GM21528 (cell line): ENCODE measurements around the gene RBM8A.
A peak's percentile ranks its signal among the peaks of the same experiment; 100 is the strongest.

Experiments used
- ATAC-seq: cut with Tn5 transposase; IDR thresholded peaks from one replicate; pipeline ENCODE4 v1.9.1; 2021; ENCODE audit warnings: mild to moderate bottlenecking, moderate library complexity; ENCODE audit not compliant: unreplicated experiment, low FRiP score

RBM8A gene

DNA sequence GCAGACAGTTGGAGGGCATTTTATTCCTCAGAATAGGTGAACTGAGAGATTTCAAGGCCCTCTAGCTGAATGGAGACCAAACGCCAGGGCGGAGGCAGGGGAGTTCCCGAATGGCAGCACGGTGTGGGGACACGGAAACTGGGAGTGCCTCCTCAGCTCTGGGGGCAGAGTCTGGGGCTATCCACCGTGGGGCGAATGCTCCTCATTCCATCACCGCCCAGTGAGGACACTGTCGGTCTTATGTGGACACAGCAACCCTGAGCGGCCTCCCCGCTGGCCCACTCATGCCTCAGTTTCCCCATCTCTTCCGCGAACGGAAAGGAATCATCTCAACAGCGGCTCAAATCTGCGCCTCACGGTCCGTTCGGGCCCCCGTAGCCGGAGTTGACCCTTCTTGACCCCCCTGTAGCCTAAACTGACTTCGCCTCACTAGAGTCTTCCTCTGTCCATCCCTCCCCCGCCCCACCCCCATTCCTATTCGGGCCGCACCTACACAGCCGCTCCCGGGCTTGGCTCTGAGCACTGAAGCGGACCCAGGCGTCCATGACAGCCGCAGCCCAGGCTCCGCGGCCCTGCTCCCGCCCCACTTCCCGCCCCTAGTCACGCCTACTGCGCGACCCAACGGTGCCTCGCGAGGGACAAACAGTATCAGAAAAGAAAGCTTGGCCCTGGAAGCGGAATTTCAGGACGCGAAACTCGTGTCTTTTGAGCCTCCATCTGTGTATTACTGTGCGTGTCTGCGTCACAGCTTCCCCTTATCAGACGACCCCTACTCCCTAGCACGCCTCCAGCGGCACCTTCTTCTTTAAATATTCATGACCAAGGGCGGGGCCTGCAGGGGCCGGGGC, 8.9 kb downstream of the RBM8A start, which contains the start of gene PEX11B:
Gene PEX11B, minus strand, starts transcription at position 574 of the 848 bp plus-strand sequence. Its CDS starts 29 bp downstream, at position 545.
- ATAC-seq: peak; percentile 81

DNA sequence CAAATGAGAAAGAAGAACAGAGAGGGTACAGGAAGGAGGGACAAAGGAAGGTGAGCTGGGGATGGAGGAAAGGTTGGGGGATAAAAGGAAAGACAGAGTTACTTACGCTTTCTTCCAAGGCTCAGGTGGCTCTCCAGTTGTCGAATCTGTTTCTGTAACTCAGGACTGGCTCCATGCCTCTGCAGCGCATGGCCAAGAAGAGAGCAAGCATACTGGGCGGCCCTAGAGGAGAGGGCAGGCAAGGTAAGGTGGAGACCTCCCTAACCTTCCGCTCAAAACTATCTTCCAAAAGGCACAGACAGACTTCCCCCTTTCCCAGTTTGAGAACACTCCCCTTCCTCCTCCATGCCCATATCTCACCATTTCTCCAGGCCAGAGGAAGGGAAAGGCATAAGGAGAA, 9.7 kb downstream of the RBM8A start:
- no peak for ATAC-seq

- ATAC-seq: no peak
These were observed 10.5 kb downstream of the RBM8A start for GRCh38 chr1:145916745-145917144.

- ATAC-seq: no peak
These were observed 15.1 kb downstream of the RBM8A start for GRCh38 chr1:145912128-145912641.

DNA sequence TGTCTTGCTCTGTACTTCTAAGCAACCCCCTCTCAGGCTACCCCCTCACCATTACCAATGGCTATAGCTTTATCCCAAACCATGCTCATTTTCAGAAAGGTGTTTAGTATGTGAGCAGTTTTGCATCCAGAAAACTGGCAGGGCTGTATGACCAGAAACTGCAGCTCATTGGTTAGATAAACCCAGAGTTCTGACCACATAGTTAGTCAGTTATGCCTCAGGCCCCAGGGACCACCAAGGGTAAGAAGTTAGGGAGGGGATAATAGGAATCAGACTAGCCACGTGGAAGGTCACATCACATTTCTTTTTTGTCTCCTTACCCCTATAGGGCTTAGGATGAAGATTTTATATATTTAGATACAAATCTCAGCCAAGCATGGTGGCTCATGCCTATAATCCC, 18.6 kb downstream of the RBM8A start:
- ATAC-seq: no peak

DNA sequence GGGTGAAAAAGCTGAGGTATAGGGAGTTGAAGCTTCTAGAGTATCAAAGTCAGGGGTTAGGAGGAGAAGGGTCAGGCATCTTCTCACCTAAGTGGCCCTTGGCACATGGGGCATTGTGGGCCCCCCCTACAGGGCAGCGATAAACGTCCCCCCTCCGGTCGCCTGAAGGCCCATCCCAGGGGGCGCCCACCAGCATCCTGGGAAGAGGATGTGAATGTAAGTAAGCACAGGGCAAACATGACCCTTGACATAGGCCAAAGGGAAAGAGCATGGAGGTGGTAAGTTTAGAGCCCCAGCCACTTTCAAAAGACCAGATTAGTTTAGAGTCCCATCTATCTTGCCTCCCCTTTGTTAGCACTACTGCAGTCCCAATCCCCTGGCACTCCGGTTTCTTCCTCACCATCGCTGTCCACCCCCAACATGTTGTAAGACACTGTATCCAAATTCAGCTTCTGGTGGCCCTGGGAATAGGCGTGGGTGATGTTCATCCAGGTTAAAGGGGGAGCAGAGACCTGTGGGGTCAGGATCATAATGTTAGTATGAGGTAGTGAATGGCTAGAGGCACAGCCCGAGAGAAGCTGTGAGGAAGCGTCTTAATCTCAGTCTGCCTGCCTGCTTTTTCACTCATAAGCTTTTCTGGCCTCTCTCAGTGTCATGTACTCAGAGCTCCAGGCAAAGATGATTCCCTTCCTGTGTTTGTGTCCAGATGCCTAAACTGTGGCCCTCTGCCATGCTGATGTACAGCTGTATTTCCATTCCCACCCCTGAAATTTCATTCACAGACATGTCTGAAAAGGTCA, 20.1 kb downstream of the RBM8A start:
- ATAC-seq: no peak

DNA sequence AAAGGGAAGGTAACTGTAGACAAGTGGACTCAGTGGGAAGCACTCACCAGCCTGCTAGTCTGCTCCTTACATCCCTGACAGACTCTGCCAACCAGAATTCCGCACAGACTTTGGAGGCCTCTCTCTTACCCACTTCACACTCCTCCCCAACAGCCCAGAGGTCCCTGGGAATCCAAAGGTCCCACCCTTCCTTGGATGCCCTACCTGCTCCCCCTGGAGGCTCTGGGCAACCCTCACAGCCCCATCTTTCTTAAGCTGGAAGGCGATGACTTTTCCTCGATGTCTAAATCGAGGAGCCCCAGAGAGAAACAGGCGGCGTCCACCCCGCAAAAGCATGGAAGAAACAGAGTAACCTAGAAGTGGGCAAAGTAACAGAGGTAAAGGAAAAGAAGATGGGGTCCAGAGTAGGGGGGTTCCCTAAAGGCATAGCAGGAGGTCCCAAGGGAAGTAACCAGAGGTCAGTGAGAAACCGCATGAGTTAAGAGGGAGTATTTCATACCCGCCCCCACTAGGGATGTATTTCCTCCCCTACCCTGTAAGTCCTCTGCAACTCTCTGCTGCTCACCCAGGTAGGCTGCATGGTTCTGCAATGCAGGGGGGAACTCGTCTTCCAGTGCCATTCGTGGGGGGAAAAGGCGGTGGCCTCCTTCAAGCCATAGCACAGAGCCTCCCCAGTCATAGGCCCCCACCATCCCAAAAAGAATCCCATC, 25.8 kb downstream of the RBM8A start:
- ATAC-seq: no peak

GRCh38 chr1:145898756-145899155, 28.5 kb downstream of the RBM8A start:
- no peak for ATAC-seq

DNA sequence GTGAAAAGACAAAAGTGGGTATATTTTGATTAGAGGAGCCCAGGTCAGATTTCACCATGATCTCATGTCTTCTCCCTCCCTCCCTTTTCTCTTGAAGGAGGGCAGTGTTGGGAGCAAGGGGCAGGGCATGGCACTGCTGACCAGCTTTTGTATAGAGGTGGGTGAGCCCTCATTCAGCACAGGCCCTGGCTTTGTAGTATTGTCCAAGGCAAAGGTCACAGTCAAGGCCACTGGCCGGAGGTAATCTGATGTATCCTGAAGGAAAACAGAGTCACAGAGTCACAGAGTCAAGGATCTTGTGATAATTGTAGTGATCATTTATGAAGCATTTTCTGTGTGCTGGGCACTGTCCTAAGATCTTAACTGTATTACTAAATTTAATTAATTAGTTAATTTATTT, 29.3 kb downstream of the RBM8A start:
- no peak for ATAC-seq

GRCh38 chr1:145895471-145895870, 31.8 kb downstream of the RBM8A start:
- ATAC-seq: no peak

- ATAC-seq: no peak
These were observed 33.8 kb downstream of the RBM8A start for GRCh38 chr1:145893306-145894055.

- no peak for ATAC-seq
These were observed 34.7 kb downstream of the RBM8A start for GRCh38 chr1:145892486-145893087.

DNA sequence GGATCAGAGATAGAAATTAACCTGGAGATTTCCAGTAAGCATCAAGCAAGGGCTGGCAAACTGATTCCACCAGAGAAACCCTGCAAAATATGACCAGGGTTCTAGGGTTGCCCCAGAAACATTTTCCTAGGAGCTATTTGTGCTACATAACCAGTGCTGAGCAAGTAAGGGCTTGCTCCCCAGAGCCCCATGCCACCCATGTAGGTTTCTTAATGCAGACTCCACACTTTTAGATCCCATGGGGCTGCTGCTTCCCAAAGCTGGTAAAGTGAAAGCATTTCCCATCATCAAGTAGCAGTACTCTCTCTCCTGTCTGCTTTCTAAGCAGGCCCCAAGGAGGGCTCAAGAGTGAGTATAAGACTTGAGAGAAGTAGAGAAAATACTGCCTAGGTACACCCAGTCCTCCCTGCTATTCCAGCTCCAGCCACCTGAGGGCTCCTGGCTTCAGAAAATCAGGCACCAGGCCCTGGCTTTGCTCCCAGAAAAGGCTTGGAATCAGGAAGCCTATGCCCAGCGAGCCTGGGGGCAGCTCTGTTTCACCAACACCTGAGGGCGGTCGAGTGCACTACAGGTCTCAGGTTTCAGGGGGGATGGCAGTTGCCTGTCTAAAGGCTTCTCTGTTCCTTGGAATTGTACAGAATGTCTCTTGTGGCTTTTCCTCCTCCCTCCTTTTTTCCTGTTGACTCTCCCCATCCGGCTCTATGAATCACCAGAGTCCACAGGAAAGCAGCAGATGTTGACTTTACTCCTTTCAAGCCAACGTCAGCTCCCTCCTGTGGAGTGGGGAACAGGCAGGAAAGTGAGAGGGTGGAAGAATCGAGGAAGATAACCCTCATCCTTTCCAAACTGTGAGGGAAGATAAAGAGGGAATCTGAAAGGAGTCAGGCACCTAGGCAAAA, 35.4 kb downstream of the RBM8A start:
- no peak for ATAC-seq

- ATAC-seq: no peak
These were observed 36.1 kb downstream of the RBM8A start for GRCh38 chr1:145891143-145891542.

- ATAC-seq: no peak
These were observed 37.6 kb downstream of the RBM8A start for GRCh38 chr1:145889722-145890121.

GRCh38 chr1:145887631-145888030, 39.7 kb downstream of the RBM8A start:
- no peak for ATAC-seq

GRCh38 chr1:145886816-145887215, 40.5 kb downstream of the RBM8A start:
- ATAC-seq: no peak

DNA sequence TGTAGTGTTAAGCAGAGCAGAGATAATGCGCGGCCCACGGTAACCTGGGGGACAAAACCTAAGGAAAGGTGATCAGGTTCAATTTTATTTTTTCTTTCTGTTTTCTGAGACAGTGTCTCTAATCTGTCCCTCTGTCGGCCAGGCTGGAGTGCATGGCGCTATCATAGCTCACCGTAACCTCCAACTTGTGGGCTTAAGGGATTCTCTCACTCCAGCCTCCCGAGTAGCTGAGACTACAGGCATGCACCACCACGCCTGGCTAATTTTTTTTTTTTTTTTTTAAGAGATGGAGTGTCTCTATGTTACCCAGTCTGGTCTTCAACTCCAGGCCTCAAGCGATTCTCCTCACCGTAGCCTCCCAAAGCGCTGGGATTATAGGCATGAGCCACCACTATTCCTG, 40.9 kb downstream of the RBM8A start:
- ATAC-seq: no peak
